GM21825 (cell line): ENCODE results near the gene ISY1.
"Not testable (repeated sequence)": the region's sequence is repeated elsewhere in the genome, so short reads cannot be mapped to it uniquely, and the experiment has no call there.

ENCODE experiments used
- ATAC-seq: cut with Tn5 transposase; IDR thresholded peaks from one replicate; pipeline ENCODE4 v1.9.1; 2021; ENCODE audit warnings: mild to moderate bottlenecking, moderate library complexity; ENCODE audit not compliant: unreplicated experiment

Gene ISY1

GRCh38 chr3:129160891-129161859, at the start of gene ISY1:
Gene ISY1 (minus strand): TSS chr3:129161063. CDS start chr3:129160975, 88 bp downstream.
- ATAC-seq = peak; percentile 74

- ATAC-seq = no peak
Observed at GRCh38 chr3:129207479-129207878, 46.6 kb upstream of the ISY1 start.

GRCh38 chr3:129205109-129205832, 44.4 kb upstream of the ISY1 start:
- ATAC-seq = no peak

- ATAC-seq = no peak
Observed at GRCh38 chr3:129204473-129204872, 43.6 kb upstream of the ISY1 start.

GRCh38 chr3:129199366-129199765, 38.5 kb upstream of the ISY1 start:
- ATAC-seq = no peak

GRCh38 chr3:129197321-129197720, 36.5 kb upstream of the ISY1 start:
- ATAC-seq = no peak

- no peak for ATAC-seq
Observed at GRCh38 chr3:129196601-129197000, 35.7 kb upstream of the ISY1 start.

GRCh38 chr3:129195731-129196256, 34.9 kb upstream of the ISY1 start:
- ATAC-seq = no peak

GRCh38 chr3:129189793-129190192, 28.9 kb upstream of the ISY1 start:
- not testable (repeated sequence) for ATAC-seq

- no peak for ATAC-seq
Observed at GRCh38 chr3:129187857-129188256, 27.0 kb upstream of the ISY1 start.

GRCh38 chr3:129185783-129186182, 24.9 kb upstream of the ISY1 start:
- no peak for ATAC-seq

- ATAC-seq = not testable (repeated sequence)
Observed at GRCh38 chr3:129184784-129185542, 24.1 kb upstream of the ISY1 start.

- no peak for ATAC-seq
Observed at GRCh38 chr3:129184396-129184657, 23.5 kb upstream of the ISY1 start.

- peak; percentile 97 for ATAC-seq
Observed at GRCh38 chr3:129183569-129184395, 22.9 kb upstream of the ISY1 start, which contains the start of gene CNBP. Gene CNBP (minus strand): TSS chr3:129183896. CDS start chr3:129171757, 12,139 bp downstream.

- no peak for ATAC-seq
Observed at GRCh38 chr3:129182390-129183185, 21.7 kb upstream of the ISY1 start.

- no peak for ATAC-seq
Observed at GRCh38 chr3:129181819-129182218, 21.0 kb upstream of the ISY1 start.

GRCh38 chr3:129180461-129180860, 19.6 kb upstream of the ISY1 start:
- ATAC-seq = no peak

GRCh38 chr3:129176051-129176450, 15.2 kb upstream of the ISY1 start:
- ATAC-seq = no peak

- ATAC-seq = no peak
Observed at GRCh38 chr3:129173725-129174124, 12.9 kb upstream of the ISY1 start.
